A673 (cell line): Measurements from ENCODE around the gene GPR68. TPM values are rescaled to one million over a fixed set of nuclear protein-coding genes. Genes with fewer than 3 reads are reported as not detected.

Experiments
- BruUV-seq: library from RNA; stranded (reverse); fragments of 400-500 nt; replicated peaks from 2 replicates; lab custom pipeline; 2021; lab: Mats Ljungman, UMichigan
- CTCF ChIA-PET: fragments of 300-600 bp; sonication (Branson Sonifier 250); formaldehyde crosslinking; loops from one replicate; lab custom pipeline; 2022; ENCODE audit warnings: antibody characterized with exemption; lab: Charles Lee
- POLR2A ChIA-PET: fragments of 300-600 bp; sonication (Branson Sonifier 250); formaldehyde crosslinking; loops from one replicate; lab custom pipeline; 2022; ENCODE audit warnings: antibody characterized with exemption; ENCODE audit not compliant: low non-redundant PET; lab: Charles Lee
- DNase-seq: peaks from one replicate; pipeline ENCODE4 v3.0.0-alpha.2; 2015; ENCODE audit warnings: low spot score
- H3K27ac ChIP-seq: fragments of 200-600 bp; sonication (generic); 2 replicates; pipeline ENCODE4 v1.5.1; 2016; ENCODE audit warnings: mixed run types, low read depth, mild to moderate bottlenecking, mixed read lengths, antibody characterized with exemption, low read length; ENCODE audit not compliant: poor library complexity, severe bottlenecking
- H3K27me3 ChIP-seq: fragments of 200-600 bp; sonication (generic); replicated peaks from 2 replicates; pipeline ENCODE4 v1.6.1; 2017; ENCODE audit warnings: mixed run types, low read depth, mild to moderate bottlenecking, mixed read lengths, antibody characterized with exemption, low read length; ENCODE audit not compliant: insufficient read depth, poor library complexity
- H3K36me3 ChIP-seq: fragments of 200-600 bp; sonication (generic); 2 replicates; pipeline ENCODE4 v1.6.1; 2016; ENCODE audit warnings: mixed run types, mild to moderate bottlenecking, mixed read lengths, antibody characterized with exemption, low read length; ENCODE audit not compliant: insufficient read depth, poor library complexity, severe bottlenecking
- H3K4me1 ChIP-seq: fragments of 200-600 bp; sonication (generic); 2 replicates; pipeline ENCODE4 v1.6.1; 2017; ENCODE audit warnings: mixed run types, mild to moderate bottlenecking, mixed read lengths, antibody characterized with exemption, low read length; ENCODE audit not compliant: insufficient read depth, poor library complexity, severe bottlenecking
- H3K4me3 ChIP-seq: fragments of 200-600 bp; sonication (generic); 2 replicates; pipeline ENCODE4 v1.5.1; 2016; ENCODE audit warnings: low read depth, mixed run types, mild to moderate bottlenecking, mixed read lengths, low read length; ENCODE audit not compliant: poor library complexity, severe bottlenecking
- H3K9me3 ChIP-seq: fragments of 200-600 bp; sonication (generic); 2 replicates; pipeline ENCODE4 v1.6.1; 2016; ENCODE audit warnings: mixed run types, low read depth, mild to moderate bottlenecking, mixed read lengths, antibody characterized with exemption, low read length; ENCODE audit not compliant: poor library complexity, severe bottlenecking
- CTCF ChIP-seq: fragments of 300-800, 200-600 bp; sonication (generic); conservative IDR thresholded peaks from 2 replicates; pipeline ENCODE4 v1.5.1; 2017; ENCODE audit warnings: low read depth, mild to moderate bottlenecking, antibody characterized with exemption, low read length, moderate library complexity, mixed read lengths
- EZH2 ChIP-seq: fragments of 200-600 bp; sonication (generic); IDR thresholded peaks from 2 replicates; pipeline ENCODE4 v1.6.1; 2017; ENCODE audit warnings: borderline replicate concordance, low read depth, mild to moderate bottlenecking, mixed read lengths, antibody characterized with exemption, low read length; ENCODE audit not compliant: poor library complexity, severe bottlenecking
- intact Hi-C: fragments of 100-400 bp; cut with micrococcal nuclease; formaldehyde crosslinking; loops from one replicate; pipeline ENCODE4 v1.10.0; 2022; ENCODE audit not compliant: unreplicated experiment
- total RNA-seq: library from RNA; stranded (reverse); gene quantifications from 2 replicates; pipeline ENCODE4 v1.2.3, GENCODE V29; 2021

The GPR68 gene
- total RNA-seq, 1 experiment from 2014 or later = 0.30 TPM

- intact Hi-C loops = no loop called here
- no peak overlapping the region for H3K27ac ChIP-seq
- no peaks in the 10 kb centered on the region for H3K27me3 ChIP-seq
- POLR2A ChIA-PET = no interaction called here
- no peak overlapping the region for H3K4me3 ChIP-seq
- no peaks in the 10 kb centered on the region for H3K36me3 ChIP-seq
- DNase-seq = no peak
- H3K4me1 ChIP-seq = no peaks in the 10 kb centered on the region
- CTCF ChIA-PET = no interaction called here
- TF ChIP-seq EZH2 (no peak), CTCF (no peak)
- BruUV-seq = no TSS peak
- no peaks in the 10 kb centered on the region for H3K9me3 ChIP-seq
Measured at GRCh38 chr14:91187271-91187670, 57.2 kb downstream of the GPR68 start.

- TF ChIP-seq CTCF (no peak), EZH2 (no peak)
- intact Hi-C loops = no loop called here
- POLR2A ChIA-PET = no interaction called here
Measured at GRCh38 chr14:91186515-91187066, 57.9 kb downstream of the GPR68 start.

GRCh38 chr14:91185721-91186120 lies 58.8 kb downstream of the GPR68 start:
- BruUV-seq = no TSS peak
- intact Hi-C loops = no loop called here

More at GRCh38 chr14:91186515-91187066, 57.9 kb downstream of the GPR68 start:
- no peaks in the 10 kb centered on the region for H3K36me3 ChIP-seq
- CTCF ChIA-PET = no interaction called here
- no peaks in the 10 kb centered on the region for H3K27me3 ChIP-seq
- no peak overlapping the region for H3K27ac ChIP-seq
- BruUV-seq = no TSS peak
- H3K4me1 ChIP-seq = no peaks in the 10 kb centered on the region
- no peak overlapping the region for H3K4me3 ChIP-seq
- DNase-seq = no peak
- H3K9me3 ChIP-seq = no peaks in the 10 kb centered on the region

More at GRCh38 chr14:91185721-91186120, 58.8 kb downstream of the GPR68 start:
- ChIA-PET CTCF (interaction anchor here (0.6 kb wide), 1 partner anchor 13 kb away, joined by 3 read pairs; no protein-coding TSS in a partner anchor), POLR2A (no interaction called here)
- H3K4me3 ChIP-seq = no peak overlapping the region
- no peaks in the 10 kb centered on the region for H3K36me3 ChIP-seq
- DNase-seq = no peak
- H3K27ac ChIP-seq = no peak overlapping the region
- no peaks in the 10 kb centered on the region for H3K4me1 ChIP-seq
- H3K9me3 ChIP-seq = no peaks in the 10 kb centered on the region
- no peak for TF ChIP-seq EZH2
- no peak for TF ChIP-seq CTCF
- H3K27me3 ChIP-seq = no peaks in the 10 kb centered on the region
